Measurements from ENCODE around the gene CDC5L. TPM values are rescaled to one million over a fixed set of nuclear protein-coding genes. Genes with fewer than 3 reads are reported as not detected.

The CDC5L gene
- total RNA-seq, 1 donor, result 22.8 TPM

- Histone ChIP-seq H3K9me3 (ENCODE audit: low read depth, low read length) (no peaks in the 10 kb centered on the region), H3K4me2 (ENCODE audit: insufficient read depth, low read length) (no peak overlapping the region), H4K20me1 (ENCODE audit: insufficient read depth, low read length) (no peaks in the 10 kb centered on the region), H3K4me1 (ENCODE audit: insufficient read depth, low read length) (peaks cover 7% of the 10 kb centered on the region), H3K27ac (ENCODE audit: low read depth, low read length) (no peak overlapping the region), H2AFZ (ENCODE audit: low read length) (no peak overlapping the region), H3K79me2 (ENCODE audit: insufficient read depth, low read length) (no peaks in the 10 kb centered on the region), H3K36me3 (ENCODE audit: insufficient read depth, low read length) (no peaks in the 10 kb centered on the region), H3K27me3 (ENCODE audit: insufficient read depth, low read length) (no peaks in the 10 kb centered on the region), H3K4me3 (ENCODE audit: insufficient read depth, low read length) (no peak overlapping the region)
- DNase-seq (ENCODE audit: insufficient read length, low spot score, missing footprints), result no peak
- TF ChIP-seq CTCF (IDR thresholded peaks at IDR 0.05; ENCODE audit: extremely low read depth, low read depth, low read length), result no peak
Measured at GRCh38 chr6:44464527-44465310, 77.2 kb downstream of the CDC5L start.

- peaks cover 7% of the 10 kb centered on the region for H3K4me1 ChIP-seq (ENCODE audit: insufficient read depth, low read length)
- no peak for TF ChIP-seq CTCF (IDR thresholded peaks at IDR 0.05; ENCODE audit: extremely low read depth, low read depth, low read length)
- no peaks in the 10 kb centered on the region for H3K9me3 ChIP-seq (ENCODE audit: low read depth, low read length)
- no peak overlapping the region for H3K4me3 ChIP-seq (ENCODE audit: insufficient read depth, low read length)
- H4K20me1 ChIP-seq (ENCODE audit: insufficient read depth, low read length), result no peaks in the 10 kb centered on the region
- DNase-seq (ENCODE audit: insufficient read length, low spot score, missing footprints), result no peak
- H3K27ac ChIP-seq (ENCODE audit: low read depth, low read length), result no peak overlapping the region
- H3K36me3 ChIP-seq (ENCODE audit: insufficient read depth, low read length), result no peaks in the 10 kb centered on the region
- no peak overlapping the region for H3K4me2 ChIP-seq (ENCODE audit: insufficient read depth, low read length)
- H3K27me3 ChIP-seq (ENCODE audit: insufficient read depth, low read length), result peaks cover under 1% of the 10 kb centered on the region
- H2AFZ ChIP-seq (ENCODE audit: low read length), result no peak overlapping the region
- no peaks in the 10 kb centered on the region for H3K79me2 ChIP-seq (ENCODE audit: insufficient read depth, low read length)
Measured at GRCh38 chr6:44466955-44467354, 79.4 kb downstream of the CDC5L start.

GRCh38 chr6:44468835-44469234 is 81.3 kb downstream of the CDC5L start:
- Histone ChIP-seq H4K20me1 (ENCODE audit: insufficient read depth, low read length) (no peaks in the 10 kb centered on the region), H3K9me3 (ENCODE audit: low read depth, low read length) (no peaks in the 10 kb centered on the region), H3K4me2 (ENCODE audit: insufficient read depth, low read length) (no peak overlapping the region), H3K79me2 (ENCODE audit: insufficient read depth, low read length) (no peaks in the 10 kb centered on the region), H2AFZ (ENCODE audit: low read length) (no peak overlapping the region), H3K36me3 (ENCODE audit: insufficient read depth, low read length) (no peaks in the 10 kb centered on the region), H3K27me3 (ENCODE audit: insufficient read depth, low read length) (peaks cover 5% of the 10 kb centered on the region), H3K27ac (ENCODE audit: low read depth, low read length) (no peak overlapping the region), H3K4me1 (ENCODE audit: insufficient read depth, low read length) (peaks cover 7% of the 10 kb centered on the region), H3K4me3 (ENCODE audit: insufficient read depth, low read length) (no peak overlapping the region)
- no peak for TF ChIP-seq CTCF (IDR thresholded peaks at IDR 0.05; ENCODE audit: extremely low read depth, low read depth, low read length)
- no peak for DNase-seq (ENCODE audit: insufficient read length, low spot score, missing footprints)

- H3K4me2 ChIP-seq (ENCODE audit: insufficient read depth, low read length), result no peak overlapping the region
- no peak for DNase-seq (ENCODE audit: insufficient read length, low spot score, missing footprints)
- peak; percentile 12 for TF ChIP-seq CTCF (IDR thresholded peaks at IDR 0.05; ENCODE audit: extremely low read depth, low read depth, low read length)
- H3K9me3 ChIP-seq (ENCODE audit: low read depth, low read length), result no peaks in the 10 kb centered on the region
- H2AFZ ChIP-seq (ENCODE audit: low read length), result no peak overlapping the region
- H3K4me3 ChIP-seq (ENCODE audit: insufficient read depth, low read length), result no peak overlapping the region
- no peaks in the 10 kb centered on the region for H3K79me2 ChIP-seq (ENCODE audit: insufficient read depth, low read length)
- H3K36me3 ChIP-seq (ENCODE audit: insufficient read depth, low read length), result no peaks in the 10 kb centered on the region
- no peaks in the 10 kb centered on the region for H3K4me1 ChIP-seq (ENCODE audit: insufficient read depth, low read length)
- H4K20me1 ChIP-seq (ENCODE audit: insufficient read depth, low read length), result no peaks in the 10 kb centered on the region
- H3K27me3 ChIP-seq (ENCODE audit: insufficient read depth, low read length), result peaks cover 5% of the 10 kb centered on the region
- no peak overlapping the region for H3K27ac ChIP-seq (ENCODE audit: low read depth, low read length)
Measured at GRCh38 chr6:44470115-44470464, 82.6 kb downstream of the CDC5L start.
